Endothelial cell of umbilical vein (primary cell): ENCODE results near the gene FLRT3.

Experiments used
- FOS ChIP-seq: IDR thresholded peaks from 2 replicates; pipeline ENCODE4 v1.6.1; 2011; ENCODE audit warnings: mild to moderate bottlenecking, low read length, moderate library complexity, borderline replicate concordance; ENCODE audit not compliant: insufficient read depth
- MYC ChIP-seq: IDR thresholded peaks from one replicate; pipeline ENCODE4 v1.6.1; 2011; ENCODE audit warnings: mild to moderate bottlenecking, low read depth, low read length
- POLR2A ChIP-seq: IDR thresholded peaks from 2 replicates; pipeline ENCODE4 v1.6.1; 2012; ENCODE audit warnings: low read depth, mild to moderate bottlenecking, control low read depth, low read length

DNA sequence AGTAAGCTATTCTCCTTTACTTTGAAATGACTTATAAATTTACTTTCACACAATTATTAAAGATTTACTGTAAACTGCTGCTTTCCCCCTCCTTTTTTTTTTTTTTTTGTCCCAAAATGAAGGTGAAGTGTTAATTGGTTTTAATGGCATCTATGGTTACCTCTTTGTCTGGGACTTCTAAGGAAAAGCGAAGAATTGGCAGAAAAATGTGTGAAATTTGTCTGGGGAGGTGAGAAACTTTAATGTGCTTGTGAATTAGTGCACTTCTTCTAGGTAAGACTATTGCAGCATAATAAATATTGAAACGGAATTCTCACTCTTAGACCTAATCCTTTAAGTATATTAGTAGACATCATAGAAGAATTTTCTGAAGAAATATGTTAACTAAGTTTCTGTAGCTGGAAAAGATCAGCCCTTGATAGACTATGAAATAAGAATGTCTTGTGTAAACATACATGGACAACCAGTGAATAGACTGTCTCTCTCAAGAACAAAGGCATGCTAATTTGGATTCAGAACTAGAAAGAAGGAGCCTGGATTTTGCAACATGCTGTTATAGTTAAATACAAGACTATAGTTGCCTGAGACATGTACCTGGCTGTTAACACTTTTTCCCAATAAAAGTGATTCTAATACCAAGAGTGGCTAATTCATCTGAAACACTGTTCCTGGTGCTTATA, 23.9 kb downstream of the FLRT3 start:
- TF ChIP-seq POLR2A = no peak
- no peak for TF ChIP-seq FOS
- no peak for TF ChIP-seq MYC
